K562 (cell line): ENCODE measurements around the gene VPS50. TPM values are rescaled to one million over a fixed set of nuclear protein-coding genes. Genes with fewer than 3 reads are reported as not detected.

Experiments used
- IRF2 ChIP-seq: sonication (generic); formaldehyde crosslinking; IDR thresholded peaks from 2 replicates; pipeline ENCODE4 v1.8.1; 2022; ENCODE audit warnings: mild to moderate bottlenecking, missing genetic modification reagents
- JUN ChIP-seq, 2 experiments: sonication (generic) in 1 of 2; formaldehyde crosslinking in 1 of 2; IDR thresholded peaks; 2 replicates each; pipeline versions ENCODE4 v1.6.1 to v1.8.0; 2012 to 2022; ENCODE audit warnings: borderline replicate concordance in 2 of 2, mild to moderate bottlenecking in 2 of 2, improper control_type of control experiment in 1 of 2, low read depth in 1 of 2, low read length in 1 of 2, missing genetic modification reagents in 1 of 2
- MAFK ChIP-seq: IDR thresholded peaks from 2 replicates; pipeline ENCODE4 v1.6.1; 2011; ENCODE audit warnings: low read length, improper control_type of control experiment
- TCF3 ChIP-seq: sonication (generic); formaldehyde crosslinking; IDR thresholded peaks from 2 replicates; pipeline ENCODE4 v1.4.0; 2020; ENCODE audit warnings: mild to moderate bottlenecking, missing genetic modification reagents
- ZNF24 ChIP-seq: fragments of 450-650 bp; IDR thresholded peaks from 2 replicates; pipeline ENCODE4 v1.6.1; 2016
- ZNF431 ChIP-seq: sonication (generic); formaldehyde crosslinking; IDR thresholded peaks from 2 replicates; pipeline ENCODE4 v1.8.0; 2022; ENCODE audit warnings: mild to moderate bottlenecking, missing genetic modification reagents
- ZNF76 ChIP-seq: fragments of 250-450 bp; sonication (Bioruptor Pico); IDR thresholded peaks from 2 replicates; pipeline ENCODE4 v1.4.0; 2020; ENCODE audit warnings: mild to moderate bottlenecking, moderate library complexity, borderline replicate concordance
- polyA plus RNA-seq, 8 experiments: library from polyadenylated mRNA; depleted of rRNA in 4 of 8; stranded (reverse) in 5 of 8; unstranded in 3 of 8; fragments of >200 nt; fragmentation: Nextera tagmentation in 2 of 8; fragmentation: Illumina TruSeq in 1 of 8; extraction: Ambion mirVana in 2 of 8; extraction: Trizol in 1 of 8; gene quantifications; 2 replicates each; pipeline versions ENCODE4 v1.2.1 to v1.2.3, GENCODE V29; 2011 to 2014; ENCODE audit warnings: inconsistent platforms in 1 of 8, missing spikeins in 1 of 8
- total RNA-seq, 7 experiments: library from RNA; depleted of rRNA in 6 of 7; stranded (reverse); fragments of >200 nt in 6 of 7; fragmentation: Illumina TruSeq in 2 of 7; extraction: Trizol in 2 of 7; gene quantifications; 2 replicates each; pipeline versions ENCODE4 v1.2.1 to v1.2.3, GENCODE V29; 2011 to 2021; ENCODE audit warnings: low replicate concordance in 1 of 7
- TF ChIP-seq, protein P1 (sequence below): fragments of 450-650 bp; IDR thresholded peaks from 2 replicates; pipeline ENCODE4 v1.6.1; 2017; ENCODE audit warnings: antibody characterized with exemption, mild to moderate bottlenecking
- TF ChIP-seq, protein P2 (sequence below): fragments of 250-450 bp; sonication (Bioruptor Pico); IDR thresholded peaks from 2 replicates; pipeline ENCODE4 v1.5.0; 2022; ENCODE audit warnings: mild to moderate bottlenecking
- TF ChIP-seq, protein P3 (sequence below), 2 experiments: fragments of 450-650 bp in 1 of 2; IDR thresholded peaks; 2 replicates each; pipeline ENCODE4 v1.6.1; 2011 to 2017; ENCODE audit warnings: low read depth in 2 of 2, antibody characterized with exemption in 1 of 2, borderline replicate concordance in 1 of 2, low read length in 1 of 2, mild to moderate bottlenecking in 1 of 2, mixed read lengths in 1 of 2; ENCODE audit not compliant: control insufficient read depth in 1 of 2
- TF ChIP-seq, protein P4 (sequence below), 2 experiments: fragments of 250-450 bp in 1 of 2; fragments of 450-650 bp in 1 of 2; sonication (Bioruptor Pico) in 1 of 2; IDR thresholded peaks; 2 replicates each; pipeline versions ENCODE4 v1.6.1 to v1.8.0; 2016 to 2021; ENCODE audit warnings: mild to moderate bottlenecking in 2 of 2, moderate library complexity in 2 of 2, missing compliant biosample characterization in 1 of 2, missing genetic modification characterization in 1 of 2
- TF ChIP-seq, protein P5 (sequence below), 2 experiments: fragments of 450-650 bp; IDR thresholded peaks; 2 replicates each; pipeline ENCODE4 v1.6.1; 2018; ENCODE audit warnings: mild to moderate bottlenecking in 2 of 2, low read depth in 1 of 2; ENCODE audit not compliant: partially characterized antibody in 2 of 2

The VPS50 gene
- total and polyA plus RNA-seq, 9 of the 15 experiments (the other 6 are each of a cell fraction or from before 2014, with no cell fraction given), result 10.5 to 29.4 (median 15.8) TPM

DNA sequence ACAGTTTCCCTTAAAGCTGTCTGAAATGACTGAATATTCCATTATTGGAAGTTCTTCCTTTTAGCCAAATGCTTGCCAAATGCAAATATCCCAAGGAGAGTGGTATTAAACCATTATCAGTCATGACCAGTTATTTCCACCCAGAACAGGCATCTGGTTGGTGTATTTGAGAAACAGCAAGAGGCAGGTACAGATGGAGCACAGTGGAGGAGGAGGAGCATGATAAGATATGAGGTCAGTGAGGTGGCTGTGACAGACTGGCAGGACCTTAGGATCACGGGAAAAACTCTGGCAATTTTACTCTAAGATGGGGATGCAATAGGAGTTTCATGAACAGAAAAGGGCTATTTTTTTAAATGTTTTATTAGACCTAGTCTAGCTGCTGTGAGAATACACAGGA is 12.3 kb upstream of the VPS50 start (continued):
- TF ChIP-seq, protein P1, sequence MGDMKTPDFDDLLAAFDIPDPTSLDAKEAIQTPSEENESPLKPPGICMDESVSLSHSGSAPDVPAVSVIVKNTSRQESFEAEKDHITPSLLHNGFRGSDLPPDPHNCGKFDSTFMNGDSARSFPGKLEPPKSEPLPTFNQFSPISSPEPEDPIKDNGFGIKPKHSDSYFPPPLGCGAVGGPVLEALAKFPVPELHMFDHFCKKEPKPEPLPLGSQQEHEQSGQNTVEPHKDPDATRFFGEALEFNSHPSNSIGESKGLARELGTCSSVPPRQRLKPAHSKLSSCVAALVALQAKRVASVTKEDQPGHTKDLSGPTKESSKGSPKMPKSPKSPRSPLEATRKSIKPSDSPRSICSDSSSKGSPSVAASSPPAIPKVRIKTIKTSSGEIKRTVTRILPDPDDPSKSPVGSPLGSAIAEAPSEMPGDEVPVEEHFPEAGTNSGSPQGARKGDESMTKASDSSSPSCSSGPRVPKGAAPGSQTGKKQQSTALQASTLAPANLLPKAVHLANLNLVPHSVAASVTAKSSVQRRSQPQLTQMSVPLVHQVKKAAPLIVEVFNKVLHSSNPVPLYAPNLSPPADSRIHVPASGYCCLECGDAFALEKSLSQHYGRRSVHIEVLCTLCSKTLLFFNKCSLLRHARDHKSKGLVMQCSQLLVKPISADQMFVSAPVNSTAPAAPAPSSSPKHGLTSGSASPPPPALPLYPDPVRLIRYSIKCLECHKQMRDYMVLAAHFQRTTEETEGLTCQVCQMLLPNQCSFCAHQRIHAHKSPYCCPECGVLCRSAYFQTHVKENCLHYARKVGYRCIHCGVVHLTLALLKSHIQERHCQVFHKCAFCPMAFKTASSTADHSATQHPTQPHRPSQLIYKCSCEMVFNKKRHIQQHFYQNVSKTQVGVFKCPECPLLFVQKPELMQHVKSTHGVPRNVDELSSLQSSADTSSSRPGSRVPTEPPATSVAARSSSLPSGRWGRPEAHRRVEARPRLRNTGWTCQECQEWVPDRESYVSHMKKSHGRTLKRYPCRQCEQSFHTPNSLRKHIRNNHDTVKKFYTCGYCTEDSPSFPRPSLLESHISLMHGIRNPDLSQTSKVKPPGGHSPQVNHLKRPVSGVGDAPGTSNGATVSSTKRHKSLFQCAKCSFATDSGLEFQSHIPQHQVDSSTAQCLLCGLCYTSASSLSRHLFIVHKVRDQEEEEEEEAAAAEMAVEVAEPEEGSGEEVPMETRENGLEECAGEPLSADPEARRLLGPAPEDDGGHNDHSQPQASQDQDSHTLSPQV, result 0 out of 2 replicates have a peak, but pooled peaks have one; percentile 9
- no peak for TF ChIP-seq ZNF431
- TF ChIP-seq, protein P2, sequence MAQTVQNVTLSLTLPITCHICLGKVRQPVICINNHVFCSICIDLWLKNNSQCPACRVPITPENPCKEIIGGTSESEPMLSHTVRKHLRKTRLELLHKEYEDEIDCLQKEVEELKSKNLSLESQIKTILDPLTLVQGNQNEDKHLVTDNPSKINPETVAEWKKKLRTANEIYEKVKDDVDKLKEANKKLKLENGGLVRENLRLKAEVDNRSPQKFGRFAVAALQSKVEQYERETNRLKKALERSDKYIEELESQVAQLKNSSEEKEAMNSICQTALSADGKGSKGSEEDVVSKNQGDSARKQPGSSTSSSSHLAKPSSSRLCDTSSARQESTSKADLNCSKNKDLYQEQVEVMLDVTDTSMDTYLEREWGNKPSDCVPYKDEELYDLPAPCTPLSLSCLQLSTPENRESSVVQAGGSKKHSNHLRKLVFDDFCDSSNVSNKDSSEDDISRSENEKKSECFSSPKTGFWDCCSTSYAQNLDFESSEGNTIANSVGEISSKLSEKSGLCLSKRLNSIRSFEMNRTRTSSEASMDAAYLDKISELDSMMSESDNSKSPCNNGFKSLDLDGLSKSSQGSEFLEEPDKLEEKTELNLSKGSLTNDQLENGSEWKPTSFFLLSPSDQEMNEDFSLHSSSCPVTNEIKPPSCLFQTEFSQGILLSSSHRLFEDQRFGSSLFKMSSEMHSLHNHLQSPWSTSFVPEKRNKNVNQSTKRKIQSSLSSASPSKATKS (CRISPR knock-in tag), result no peak
- TF ChIP-seq, protein P3, sequence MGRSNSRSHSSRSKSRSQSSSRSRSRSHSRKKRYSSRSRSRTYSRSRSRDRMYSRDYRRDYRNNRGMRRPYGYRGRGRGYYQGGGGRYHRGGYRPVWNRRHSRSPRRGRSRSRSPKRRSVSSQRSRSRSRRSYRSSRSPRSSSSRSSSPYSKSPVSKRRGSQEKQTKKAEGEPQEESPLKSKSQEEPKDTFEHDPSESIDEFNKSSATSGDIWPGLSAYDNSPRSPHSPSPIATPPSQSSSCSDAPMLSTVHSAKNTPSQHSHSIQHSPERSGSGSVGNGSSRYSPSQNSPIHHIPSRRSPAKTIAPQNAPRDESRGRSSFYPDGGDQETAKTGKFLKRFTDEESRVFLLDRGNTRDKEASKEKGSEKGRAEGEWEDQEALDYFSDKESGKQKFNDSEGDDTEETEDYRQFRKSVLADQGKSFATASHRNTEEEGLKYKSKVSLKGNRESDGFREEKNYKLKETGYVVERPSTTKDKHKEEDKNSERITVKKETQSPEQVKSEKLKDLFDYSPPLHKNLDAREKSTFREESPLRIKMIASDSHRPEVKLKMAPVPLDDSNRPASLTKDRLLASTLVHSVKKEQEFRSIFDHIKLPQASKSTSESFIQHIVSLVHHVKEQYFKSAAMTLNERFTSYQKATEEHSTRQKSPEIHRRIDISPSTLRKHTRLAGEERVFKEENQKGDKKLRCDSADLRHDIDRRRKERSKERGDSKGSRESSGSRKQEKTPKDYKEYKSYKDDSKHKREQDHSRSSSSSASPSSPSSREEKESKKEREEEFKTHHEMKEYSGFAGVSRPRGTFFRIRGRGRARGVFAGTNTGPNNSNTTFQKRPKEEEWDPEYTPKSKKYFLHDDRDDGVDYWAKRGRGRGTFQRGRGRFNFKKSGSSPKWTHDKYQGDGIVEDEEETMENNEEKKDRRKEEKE (IDR thresholded peaks at IDR 0.05; ENCODE audit: borderline replicate concordance in 1 of 2, control insufficient read depth in 1 of 2, low read depth in 2 of 2, low read length in 1 of 2), result no peak
- no peak; the same call in 1 of the 2 replicates for TF ChIP-seq TCF3 (CRISPR knock-in tag)
- TF ChIP-seq JUN (IDR thresholded peaks at IDR 0.05; ENCODE audit: borderline replicate concordance, low read depth, low read length), result no peak
- no peak for TF ChIP-seq JUN (CRISPR knock-in tag; IDR thresholded peaks at IDR 0.05; ENCODE audit: borderline replicate concordance)
- no peak for TF ChIP-seq IRF2 (CRISPR knock-in tag)
- no peak for TF ChIP-seq MAFK
- TF ChIP-seq ZNF24, result no peak
- TF ChIP-seq, protein P4, sequence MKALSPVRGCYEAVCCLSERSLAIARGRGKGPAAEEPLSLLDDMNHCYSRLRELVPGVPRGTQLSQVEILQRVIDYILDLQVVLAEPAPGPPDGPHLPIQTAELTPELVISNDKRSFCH (CRISPR knock-in tag; IDR thresholded peaks at IDR 0.05), result no peak
- TF ChIP-seq, protein P4 (tag; IDR thresholded peaks at IDR 0.05), result 0 out of 2 replicates have a peak, but pooled peaks have one; percentile 22
- TF ChIP-seq ZNF76 (CRISPR knock-in tag), result no peak
- TF ChIP-seq, protein P5, sequence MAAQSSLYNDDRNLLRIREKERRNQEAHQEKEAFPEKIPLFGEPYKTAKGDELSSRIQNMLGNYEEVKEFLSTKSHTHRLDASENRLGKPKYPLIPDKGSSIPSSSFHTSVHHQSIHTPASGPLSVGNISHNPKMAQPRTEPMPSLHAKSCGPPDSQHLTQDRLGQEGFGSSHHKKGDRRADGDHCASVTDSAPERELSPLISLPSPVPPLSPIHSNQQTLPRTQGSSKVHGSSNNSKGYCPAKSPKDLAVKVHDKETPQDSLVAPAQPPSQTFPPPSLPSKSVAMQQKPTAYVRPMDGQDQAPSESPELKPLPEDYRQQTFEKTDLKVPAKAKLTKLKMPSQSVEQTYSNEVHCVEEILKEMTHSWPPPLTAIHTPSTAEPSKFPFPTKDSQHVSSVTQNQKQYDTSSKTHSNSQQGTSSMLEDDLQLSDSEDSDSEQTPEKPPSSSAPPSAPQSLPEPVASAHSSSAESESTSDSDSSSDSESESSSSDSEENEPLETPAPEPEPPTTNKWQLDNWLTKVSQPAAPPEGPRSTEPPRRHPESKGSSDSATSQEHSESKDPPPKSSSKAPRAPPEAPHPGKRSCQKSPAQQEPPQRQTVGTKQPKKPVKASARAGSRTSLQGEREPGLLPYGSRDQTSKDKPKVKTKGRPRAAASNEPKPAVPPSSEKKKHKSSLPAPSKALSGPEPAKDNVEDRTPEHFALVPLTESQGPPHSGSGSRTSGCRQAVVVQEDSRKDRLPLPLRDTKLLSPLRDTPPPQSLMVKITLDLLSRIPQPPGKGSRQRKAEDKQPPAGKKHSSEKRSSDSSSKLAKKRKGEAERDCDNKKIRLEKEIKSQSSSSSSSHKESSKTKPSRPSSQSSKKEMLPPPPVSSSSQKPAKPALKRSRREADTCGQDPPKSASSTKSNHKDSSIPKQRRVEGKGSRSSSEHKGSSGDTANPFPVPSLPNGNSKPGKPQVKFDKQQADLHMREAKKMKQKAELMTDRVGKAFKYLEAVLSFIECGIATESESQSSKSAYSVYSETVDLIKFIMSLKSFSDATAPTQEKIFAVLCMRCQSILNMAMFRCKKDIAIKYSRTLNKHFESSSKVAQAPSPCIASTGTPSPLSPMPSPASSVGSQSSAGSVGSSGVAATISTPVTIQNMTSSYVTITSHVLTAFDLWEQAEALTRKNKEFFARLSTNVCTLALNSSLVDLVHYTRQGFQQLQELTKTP (IDR thresholded peaks at IDR 0.05; ENCODE audit: low read depth in 1 of 2, partially characterized antibody in 2 of 2), result no peak
